ENCODE results near the gene IGF1.

The IGF1 gene

GRCh38 chr12:102512523-102512922 is 32.2 kb upstream of the IGF1 start:
- Histone ChIP-seq H3K27me3 (no peaks in the 10 kb centered on the region), H3K4me1 (ENCODE audit: control insufficient read depth in 1 of 2, insufficient read depth in 1 of 2, low read depth in 1 of 2, low read length in 1 of 2) (no peaks in the 10 kb centered on the region), H3K4me3 (ENCODE audit: low read depth in 1 of 2, low read length in 1 of 2) (no peak overlapping the region), H3K36me3 (no peaks in the 10 kb centered on the region), H3K9me3 (no peaks in the 10 kb centered on the region), H3K27ac (no peak overlapping the region)
- TF ChIP-seq CTCF (IDR thresholded peaks at IDR 0.05), result no peak

- no peaks in the 10 kb centered on the region for H3K27me3 ChIP-seq
- TF ChIP-seq CTCF (IDR thresholded peaks at IDR 0.05), result no peak
- H3K36me3 ChIP-seq, result no peaks in the 10 kb centered on the region
- no peaks in the 10 kb centered on the region for H3K9me3 ChIP-seq
- H3K27ac ChIP-seq, result no peak overlapping the region
- no peaks in the 10 kb centered on the region for H3K4me1 ChIP-seq (ENCODE audit: control insufficient read depth in 1 of 2, insufficient read depth in 1 of 2, low read depth in 1 of 2, low read length in 1 of 2)
- H3K4me3 ChIP-seq (ENCODE audit: low read depth in 1 of 2, low read length in 1 of 2), result no peak overlapping the region
Measured at GRCh38 chr12:102511575-102511974, 31.2 kb upstream of the IGF1 start.

GRCh38 chr12:102510463-102510862 is 30.1 kb upstream of the IGF1 start:
- Histone ChIP-seq H3K36me3 (no peaks in the 10 kb centered on the region), H3K4me3 (ENCODE audit: low read depth in 1 of 2, low read length in 1 of 2) (no peak overlapping the region), H3K4me1 (ENCODE audit: control insufficient read depth in 1 of 2, insufficient read depth in 1 of 2, low read depth in 1 of 2, low read length in 1 of 2) (no peaks in the 10 kb centered on the region), H3K9me3 (no peaks in the 10 kb centered on the region), H3K27me3 (no peaks in the 10 kb centered on the region), H3K27ac (no peak overlapping the region)
- no peak for TF ChIP-seq CTCF (IDR thresholded peaks at IDR 0.05)

- Histone ChIP-seq H3K9me3 (no peaks in the 10 kb centered on the region), H3K27ac (no peak overlapping the region), H3K4me3 (ENCODE audit: low read depth in 1 of 2, low read length in 1 of 2) (no peak overlapping the region), H3K36me3 (no peaks in the 10 kb centered on the region), H3K27me3 (no peaks in the 10 kb centered on the region), H3K4me1 (ENCODE audit: control insufficient read depth in 1 of 2, insufficient read depth in 1 of 2, low read depth in 1 of 2, low read length in 1 of 2) (no peaks in the 10 kb centered on the region)
- no peak for TF ChIP-seq CTCF (IDR thresholded peaks at IDR 0.05)
Measured at GRCh38 chr12:102510031-102510430, 29.7 kb upstream of the IGF1 start.

- Histone ChIP-seq H3K9me3 (no peaks in the 10 kb centered on the region), H3K27ac (no peak overlapping the region), H3K4me3 (ENCODE audit: low read depth in 1 of 2, low read length in 1 of 2) (no peak overlapping the region), H3K36me3 (no peaks in the 10 kb centered on the region), H3K27me3 (no peaks in the 10 kb centered on the region), H3K4me1 (ENCODE audit: control insufficient read depth in 1 of 2, insufficient read depth in 1 of 2, low read depth in 1 of 2, low read length in 1 of 2) (no peaks in the 10 kb centered on the region)
- TF ChIP-seq CTCF (IDR thresholded peaks at IDR 0.05), result no peak
Measured at GRCh38 chr12:102509123-102509626, 28.8 kb upstream of the IGF1 start.

GRCh38 chr12:102508052-102508451 is 27.7 kb upstream of the IGF1 start:
- TF ChIP-seq CTCF (IDR thresholded peaks at IDR 0.05), result no peak
- H3K27me3 ChIP-seq, result no peaks in the 10 kb centered on the region
- no peak overlapping the region for H3K4me3 ChIP-seq (ENCODE audit: low read depth in 1 of 2, low read length in 1 of 2)
- H3K36me3 ChIP-seq, result no peaks in the 10 kb centered on the region
- H3K4me1 ChIP-seq (ENCODE audit: control insufficient read depth in 1 of 2, insufficient read depth in 1 of 2, low read depth in 1 of 2, low read length in 1 of 2), result no peaks in the 10 kb centered on the region
- H3K27ac ChIP-seq, result no peak overlapping the region
- H3K9me3 ChIP-seq, result no peaks in the 10 kb centered on the region
